ENCODE measurements around the gene B3GNT2.

GRCh38 chr2:62158444-62159121 is 37.3 kb upstream of the B3GNT2 start:
- TF ChIP-seq CTCF (IDR thresholded peaks at IDR 0.05) (no peak), EZH2 (IDR thresholded peaks at IDR 0.05; ENCODE audit: borderline replicate concordance, insufficient read depth, low read depth, low read length, poor library complexity, severe bottlenecking) (no peak)

Data from B cell (primary cell).